H1 (cell line): ENCODE measurements around the gene ACSF3.

ENCODE experiments used
- CEBPB ChIP-seq: IDR thresholded peaks from 2 replicates; pipeline ENCODE4 v1.6.1; 2012; ENCODE audit warnings: low read depth, low read length
- KDM5A ChIP-seq: fragments of 200-600 bp; IDR thresholded peaks from 2 replicates; pipeline ENCODE4 v1.7.1; 2012; ENCODE audit warnings: mild to moderate bottlenecking, low read length, inconsistent platforms, mixed read lengths
- RAD21 ChIP-seq, 2 experiments: IDR thresholded peaks in 1 of 2; conservative IDR thresholded peaks in 1 of 2; 2 replicates each; pipeline ENCODE4 v1.6.1; 2011; ENCODE audit warnings: low read depth in 2 of 2, low read length in 2 of 2, improper control_type of control experiment in 1 of 2, inconsistent platforms in 1 of 2, mild to moderate bottlenecking in 1 of 2, moderate library complexity in 1 of 2
- RNF2 ChIP-seq: fragments of 200-900, 300-1000 bp; sonication (generic); IDR thresholded peaks from 2 replicates; pipeline ENCODE4 v1.7.1; 2016; ENCODE audit warnings: borderline replicate concordance, low read depth, mild to moderate bottlenecking, antibody characterized with exemption, low read length; ENCODE audit not compliant: poor library complexity, severe bottlenecking; ENCODE audit errors: missing control alignments
- SUZ12 ChIP-seq: fragments of 200-600 bp; sonication (generic); IDR thresholded peaks from 2 replicates; pipeline ENCODE4 v1.6.1; 2012; ENCODE audit warnings: mild to moderate bottlenecking, inconsistent platforms, low read length, moderate library complexity, mixed read lengths
- TAF1 ChIP-seq: IDR thresholded peaks from 2 replicates; pipeline ENCODE4 v1.6.1; 2011; ENCODE audit warnings: mild to moderate bottlenecking, low read depth, low read length
- TBP ChIP-seq: IDR thresholded peaks from 2 replicates; pipeline ENCODE4 v1.6.1; 2011; ENCODE audit warnings: low read depth, low read length, improper control_type of control experiment
- YY1 ChIP-seq: IDR thresholded peaks from 2 replicates; pipeline ENCODE4 v1.6.1; 2011; ENCODE audit warnings: low read depth, mild to moderate bottlenecking, low read length
- TF ChIP-seq, protein P1 (sequence below), 3 experiments: IDR thresholded peaks; 1 replicate in 2 of 3; 2 replicates in 1 of 3; pipeline versions ENCODE4 v1.5.1 to v1.6.1; 2011; ENCODE audit warnings: low read length in 3 of 3, mild to moderate bottlenecking in 3 of 3, inconsistent platforms in 2 of 3, low read depth in 1 of 3, moderate library complexity in 1 of 3; ENCODE audit not compliant: insufficient read depth in 1 of 3; ENCODE audit errors: control extremely low read depth in 1 of 3

- TF ChIP-seq, protein P1, sequence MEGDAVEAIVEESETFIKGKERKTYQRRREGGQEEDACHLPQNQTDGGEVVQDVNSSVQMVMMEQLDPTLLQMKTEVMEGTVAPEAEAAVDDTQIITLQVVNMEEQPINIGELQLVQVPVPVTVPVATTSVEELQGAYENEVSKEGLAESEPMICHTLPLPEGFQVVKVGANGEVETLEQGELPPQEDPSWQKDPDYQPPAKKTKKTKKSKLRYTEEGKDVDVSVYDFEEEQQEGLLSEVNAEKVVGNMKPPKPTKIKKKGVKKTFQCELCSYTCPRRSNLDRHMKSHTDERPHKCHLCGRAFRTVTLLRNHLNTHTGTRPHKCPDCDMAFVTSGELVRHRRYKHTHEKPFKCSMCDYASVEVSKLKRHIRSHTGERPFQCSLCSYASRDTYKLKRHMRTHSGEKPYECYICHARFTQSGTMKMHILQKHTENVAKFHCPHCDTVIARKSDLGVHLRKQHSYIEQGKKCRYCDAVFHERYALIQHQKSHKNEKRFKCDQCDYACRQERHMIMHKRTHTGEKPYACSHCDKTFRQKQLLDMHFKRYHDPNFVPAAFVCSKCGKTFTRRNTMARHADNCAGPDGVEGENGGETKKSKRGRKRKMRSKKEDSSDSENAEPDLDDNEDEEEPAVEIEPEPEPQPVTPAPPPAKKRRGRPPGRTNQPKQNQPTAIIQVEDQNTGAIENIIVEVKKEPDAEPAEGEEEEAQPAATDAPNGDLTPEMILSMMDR (IDR thresholded peaks at IDR 0.05; ENCODE audit: control extremely low read depth in 1 of 3, insufficient read depth in 1 of 3, low read depth in 1 of 3, low read length in 3 of 3), result no peak
- no peak for TF ChIP-seq KDM5A
- no peak for TF ChIP-seq TAF1
- TF ChIP-seq CEBPB, result no peak
- no peak for TF ChIP-seq RNF2
- no peak for TF ChIP-seq SUZ12
- TF ChIP-seq TBP, result no peak
- TF ChIP-seq RAD21 (IDR thresholded peaks at IDR 0.05 in 1 of 2, conservative IDR thresholded peaks at IDR 0.05 in 1 of 2; ENCODE audit: low read depth in 2 of 2, low read length in 2 of 2), result no peak
- TF ChIP-seq YY1, result no peak
These were observed 82.6 kb downstream of the ACSF3 start for GRCh38 chr16:89176147-89176690.
